Chondrocyte (in vitro differentiated cells): ENCODE results near the gene TMEM270. TPM values are rescaled to one million over a fixed set of nuclear protein-coding genes. Genes with fewer than 3 reads are reported as not detected.
A peak's percentile ranks its signal among the peaks of the same experiment; 100 is the strongest.
"Not testable (repeated sequence)": the region's sequence is repeated elsewhere in the genome, so short reads cannot be mapped to it uniquely, and the experiment has no call there.

Experiments
- DNase-seq: peaks from one replicate; pipeline ENCODE4 v3.0.0; 2021; ENCODE audit warnings: mixed read lengths, low spot score
- H3K27ac Mint-ChIP-seq: one replicate; pipeline ENCODE4 v1.8.0; 2021; ENCODE audit warnings: mild to moderate bottlenecking, moderate library complexity, mixed read lengths; ENCODE audit not compliant: unreplicated experiment
- H3K27me3 Mint-ChIP-seq: 2 replicates; pipeline ENCODE4 v1.8.0; 2021; ENCODE audit warnings: low read depth, mixed read lengths
- H3K36me3 Mint-ChIP-seq: 2 replicates; pipeline ENCODE4 v1.8.0; 2021; ENCODE audit warnings: low read depth, mixed read lengths
- H3K4me1 Mint-ChIP-seq: 2 replicates; pipeline ENCODE4 v1.8.0; 2021; ENCODE audit warnings: low read depth, mild to moderate bottlenecking, mixed read lengths
- H3K4me3 Mint-ChIP-seq: one replicate; pipeline ENCODE4 v1.8.0; 2021; ENCODE audit warnings: mild to moderate bottlenecking, moderate library complexity, mixed read lengths; ENCODE audit not compliant: unreplicated experiment
- H3K9me3 Mint-ChIP-seq: 2 replicates; pipeline ENCODE4 v1.8.0; 2021; ENCODE audit warnings: low read depth, mixed read lengths
- total RNA-seq: library from RNA; stranded (reverse); gene quantifications from 3 replicates; pipeline ENCODE4 v1.2.1, GENCODE V29; 2021
- TF ChIP-seq, protein P1 (sequence below): fragments of 200-600 bp; sonication (generic); IDR thresholded peaks from 2 replicates; pipeline ENCODE4 v1.5.0; 2021; ENCODE audit warnings: antibody characterized with exemption, mild to moderate bottlenecking, moderate library complexity

TMEM270 gene
- total RNA-seq, 1 donor from 2014 or later, result 0.25 TPM

DNA sequence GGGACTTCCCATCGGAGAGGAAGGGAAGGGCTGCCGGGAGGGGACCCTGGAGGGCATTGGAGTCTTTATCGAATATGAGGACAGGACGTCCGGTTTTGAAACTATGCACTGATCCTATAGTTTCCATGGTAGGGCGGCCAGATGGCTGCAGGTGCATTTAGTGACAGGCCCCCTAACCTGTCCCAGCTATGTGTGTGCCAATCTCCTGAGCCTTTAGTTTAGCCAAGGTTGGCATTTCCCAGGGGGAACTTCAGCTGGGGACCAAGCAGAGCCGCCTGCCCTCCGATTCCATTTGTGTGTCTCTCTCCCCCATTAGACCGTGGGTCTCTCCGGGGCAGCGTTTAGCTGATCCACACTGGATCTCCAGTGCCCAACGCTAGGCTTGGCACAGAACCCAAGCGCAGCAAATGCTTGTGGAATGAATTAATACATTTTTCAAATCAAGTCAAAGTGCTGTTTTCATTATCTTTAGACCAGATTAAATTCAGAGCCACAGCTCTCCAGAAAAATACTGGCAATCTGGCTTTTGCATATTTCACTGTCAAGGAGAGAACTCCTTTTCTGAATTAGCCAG is 19.9 kb downstream of the TMEM270 start:
- no peaks in the 10 kb centered on the region for H3K9me3 Mint-ChIP-seq
- peak overlapping the region; percentile 80 for H3K27ac Mint-ChIP-seq
- no peak for DNase-seq
- no peak overlapping the region for H3K4me3 Mint-ChIP-seq
- peaks cover 36% of the 10 kb centered on the region for H3K4me1 Mint-ChIP-seq
- TF ChIP-seq, protein P1, sequence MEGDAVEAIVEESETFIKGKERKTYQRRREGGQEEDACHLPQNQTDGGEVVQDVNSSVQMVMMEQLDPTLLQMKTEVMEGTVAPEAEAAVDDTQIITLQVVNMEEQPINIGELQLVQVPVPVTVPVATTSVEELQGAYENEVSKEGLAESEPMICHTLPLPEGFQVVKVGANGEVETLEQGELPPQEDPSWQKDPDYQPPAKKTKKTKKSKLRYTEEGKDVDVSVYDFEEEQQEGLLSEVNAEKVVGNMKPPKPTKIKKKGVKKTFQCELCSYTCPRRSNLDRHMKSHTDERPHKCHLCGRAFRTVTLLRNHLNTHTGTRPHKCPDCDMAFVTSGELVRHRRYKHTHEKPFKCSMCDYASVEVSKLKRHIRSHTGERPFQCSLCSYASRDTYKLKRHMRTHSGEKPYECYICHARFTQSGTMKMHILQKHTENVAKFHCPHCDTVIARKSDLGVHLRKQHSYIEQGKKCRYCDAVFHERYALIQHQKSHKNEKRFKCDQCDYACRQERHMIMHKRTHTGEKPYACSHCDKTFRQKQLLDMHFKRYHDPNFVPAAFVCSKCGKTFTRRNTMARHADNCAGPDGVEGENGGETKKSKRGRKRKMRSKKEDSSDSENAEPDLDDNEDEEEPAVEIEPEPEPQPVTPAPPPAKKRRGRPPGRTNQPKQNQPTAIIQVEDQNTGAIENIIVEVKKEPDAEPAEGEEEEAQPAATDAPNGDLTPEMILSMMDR, result no peak
- H3K27me3 Mint-ChIP-seq, result no peaks in the 10 kb centered on the region
- no peaks in the 10 kb centered on the region for H3K36me3 Mint-ChIP-seq

DNA sequence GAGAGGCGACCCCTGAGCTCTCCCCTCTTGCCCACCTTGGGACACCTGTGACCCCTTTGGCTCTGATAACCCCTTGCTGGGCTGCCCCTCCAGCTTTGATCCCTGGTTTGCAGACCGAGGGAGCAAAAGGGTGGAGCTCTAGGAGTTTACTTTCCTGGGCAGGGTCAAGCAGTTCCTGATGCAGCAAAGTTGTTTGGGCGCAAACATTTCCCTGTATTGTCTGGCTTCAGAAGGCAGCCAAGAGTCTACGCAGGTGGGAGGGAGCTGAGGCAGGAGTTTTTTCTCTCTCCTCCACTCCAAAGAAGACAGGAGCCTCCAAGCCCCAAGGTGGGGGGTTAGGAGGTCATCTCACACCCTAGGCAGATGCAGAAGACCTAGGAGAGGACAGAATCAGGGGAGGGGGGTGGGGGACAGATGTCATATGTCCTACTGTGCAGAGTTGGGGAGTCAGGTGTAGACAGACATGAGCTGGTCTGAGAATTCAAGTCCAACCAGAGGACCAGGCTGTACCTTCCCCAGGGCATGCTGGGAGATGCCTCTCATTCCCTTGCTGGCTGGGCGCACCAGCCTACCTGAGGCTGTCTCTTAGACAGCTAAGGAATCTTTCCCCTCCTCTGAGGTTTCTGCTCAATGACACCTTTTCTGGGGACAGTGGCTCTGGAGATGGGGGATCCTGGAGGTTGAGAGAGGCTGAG is 20.5 kb downstream of the TMEM270 start:
- Mint-ChIP-seq H3K27me3 (no peaks in the 10 kb centered on the region), H3K4me1 (peaks cover 43% of the 10 kb centered on the region)

DNA sequence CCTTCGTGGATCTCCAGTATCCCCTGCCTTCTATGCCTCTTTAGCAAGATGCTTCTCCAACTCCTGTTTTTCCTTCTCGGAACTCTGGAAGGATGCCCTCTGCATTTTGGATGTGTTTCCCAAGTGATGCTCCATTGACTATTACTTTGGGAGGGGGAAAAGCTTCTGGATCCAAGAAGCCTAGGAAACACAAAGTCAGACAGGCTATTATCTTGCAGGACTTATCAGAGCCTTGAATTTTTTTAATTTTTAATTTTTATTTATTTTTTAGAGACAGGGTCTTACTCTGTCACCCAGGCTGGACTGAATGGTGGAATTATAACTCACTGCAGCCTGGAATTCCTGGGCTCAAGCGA is 21.1 kb downstream of the TMEM270 start:
- H3K27me3 Mint-ChIP-seq, result no peaks in the 10 kb centered on the region
- H3K9me3 Mint-ChIP-seq, result no peaks in the 10 kb centered on the region
- H3K27ac Mint-ChIP-seq, result no peak overlapping the region
- no peaks in the 10 kb centered on the region for H3K36me3 Mint-ChIP-seq
- no peak for DNase-seq
- TF ChIP-seq, protein P1, result no peak
- no peak overlapping the region for H3K4me3 Mint-ChIP-seq
- peaks cover 48% of the 10 kb centered on the region for H3K4me1 Mint-ChIP-seq

More for the DNA sequence above, 20.5 kb downstream of the TMEM270 start:
- H3K4me3 Mint-ChIP-seq, result no peak overlapping the region
- H3K27ac Mint-ChIP-seq, result no peak overlapping the region
- no peak for DNase-seq
- H3K9me3 Mint-ChIP-seq, result no peaks in the 10 kb centered on the region
- no peaks in the 10 kb centered on the region for H3K36me3 Mint-ChIP-seq
- TF ChIP-seq, protein P1, result no peak

DNA sequence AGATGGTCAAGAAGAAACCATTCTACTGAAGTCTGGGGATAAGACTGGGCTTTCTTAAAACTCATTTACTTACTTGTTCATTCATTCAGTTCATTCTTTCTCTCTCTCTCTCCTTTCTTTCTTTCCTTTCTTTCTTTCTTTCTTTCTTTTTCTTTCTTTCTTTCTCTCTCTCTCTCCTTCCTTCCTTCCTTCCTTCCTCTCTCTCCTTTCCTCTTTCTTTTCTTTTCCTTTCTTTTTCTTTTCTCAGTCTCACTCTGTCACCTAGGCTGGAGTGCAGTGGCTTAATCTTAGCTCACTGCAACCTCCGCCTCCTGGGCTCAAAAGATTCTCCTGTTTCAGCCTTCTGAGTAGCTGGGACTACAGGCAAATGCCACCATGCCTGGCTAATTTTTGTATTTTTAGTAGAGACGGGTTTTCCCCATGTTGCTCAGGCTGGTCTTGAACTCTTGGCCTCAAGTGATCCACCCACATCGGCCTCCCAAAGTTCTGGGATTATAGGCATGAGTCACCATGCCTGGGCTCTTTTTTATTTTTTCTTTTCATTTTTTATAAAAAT is 24.0 kb downstream of the TMEM270 start:
- H3K27ac Mint-ChIP-seq, result peak overlapping the region; percentile 81
- not testable (repeated sequence) for H3K27me3 Mint-ChIP-seq, H3K4me3 Mint-ChIP-seq, H3K9me3 Mint-ChIP-seq, DNase-seq, H3K36me3 Mint-ChIP-seq
- peaks cover 59% of the 10 kb centered on the region for H3K4me1 Mint-ChIP-seq

DNA sequence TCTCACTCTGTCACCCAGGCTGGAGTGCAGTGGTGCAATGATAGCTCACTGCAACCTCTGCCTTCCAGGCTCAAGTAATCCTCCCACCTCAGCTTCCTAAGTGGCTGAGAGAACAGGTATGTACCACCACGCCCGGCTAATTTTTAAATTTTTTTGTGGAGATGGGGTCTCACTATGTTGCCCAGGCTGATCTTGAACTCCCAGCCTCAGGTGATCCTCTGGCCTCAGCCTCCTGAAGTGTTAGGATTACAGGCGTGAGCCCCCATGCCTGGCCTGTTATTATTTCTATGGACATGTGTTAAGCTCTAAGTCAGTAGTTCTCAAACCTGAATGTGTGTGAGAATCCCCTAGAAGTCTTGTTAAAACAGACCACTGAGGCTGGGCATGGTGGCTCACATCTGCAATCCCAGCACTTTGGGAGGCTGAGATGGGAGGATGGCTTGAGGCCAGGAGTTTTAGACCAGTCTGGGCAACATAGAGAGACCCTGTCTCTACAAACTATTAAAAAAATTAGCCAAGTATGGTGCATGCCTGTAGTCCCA is 24.5 kb downstream of the TMEM270 start:
- DNase-seq, result no peak
- Mint-ChIP-seq H3K36me3 (peaks cover 1% of the 10 kb centered on the region), H3K27me3 (no peaks in the 10 kb centered on the region), H3K4me3 (no peak overlapping the region), H3K9me3 (no peaks in the 10 kb centered on the region), H3K4me1 (peaks cover 59% of the 10 kb centered on the region), H3K27ac (peak overlapping the region; percentile 85)
- TF ChIP-seq, protein P1, result no peak
